Ovary (tissue), 3 donors: Measurements from ENCODE around the gene JUND.

ENCODE experiments used
- CTCF ChIP-seq, 3 donors: fragments of 450-650 bp in 2 of 3; fragments of 200-600 bp in 1 of 3; IDR thresholded peaks; one replicate each; pipeline versions ENCODE4 v1.5.1 to v1.8.0; 2016 to 2022; ENCODE audit warnings: antibody characterized with exemption in 3 of 3, mild to moderate bottlenecking in 1 of 3
- POLR2A ChIP-seq: fragments of 450-650 bp; IDR thresholded peaks from one replicate; pipeline ENCODE4 v1.6.1; 2017; ENCODE audit warnings: antibody characterized with exemption, mild to moderate bottlenecking, moderate library complexity
- donor health status: DM: no; HTN: no; CAD: no.

- TF ChIP-seq CTCF (IDR thresholded peaks at IDR 0.05) (no peak), POLR2A (no peak)
Measured at GRCh38 chr19:18319591-18320135, 38.2 kb upstream of the JUND start.
